Stimulated activated CD4-positive, alpha-beta T cell treated with anti-CD3 and anti-CD28 coated beads, TNF-alpha, amount 100 ng/mL, for 4 hours (primary cell): Measurements from ENCODE around the gene PATL2.
"Not testable (repeated sequence)": the region's sequence is repeated elsewhere in the genome, so short reads cannot be mapped to it uniquely, and the experiment has no call there.

ENCODE experiments used
- DNase-seq, 3 experiments: peaks; one replicate each; pipeline ENCODE4 v3.0.0-alpha.2; 2020; ENCODE audit warnings: low read depth in 3 of 3

Gene PATL2

GRCh38 chr15:44711096-44711742, at the start of gene PATL2, which contains the start of gene B2M:
TSS of gene PATL2 (minus strand) at chr15:44711323. CDS start at chr15:44676490, 34,833 bp downstream.
TSS of gene B2M (plus strand) at chr15:44711517. CDS start at chr15:44711547, 30 bp downstream.
- peak; percentile 92 to 95 (median 94) for DNase-seq

- no peak for DNase-seq
Observed at GRCh38 chr15:44753345-44753744, 42.2 kb upstream of the PATL2 start.

- DNase-seq = not testable (repeated sequence)
Observed at GRCh38 chr15:44743454-44743853, 32.3 kb upstream of the PATL2 start.

GRCh38 chr15:44739222-44739847, 28.2 kb upstream of the PATL2 start:
- not testable (repeated sequence) for DNase-seq

GRCh38 chr15:44738340-44738984, 27.3 kb upstream of the PATL2 start:
- no peak for DNase-seq

- no peak for DNase-seq
Observed at GRCh38 chr15:44736181-44736765, 25.1 kb upstream of the PATL2 start, which contains the start of gene TRIM69. TSS of gene TRIM69 (plus strand) at chr15:44736528. CDS start at chr15:44736705, 177 bp downstream.

GRCh38 chr15:44735482-44736180, 24.5 kb upstream of the PATL2 start:
- DNase-seq = peak in 1 of 3 experiments; percentile 15

- DNase-seq = no peak
Observed at GRCh38 chr15:44734839-44735481, 23.8 kb upstream of the PATL2 start.

GRCh38 chr15:44729408-44730127, 18.4 kb upstream of the PATL2 start:
- peak in 2 of 3 experiments; percentile 22 to 34 for DNase-seq

GRCh38 chr15:44728576-44729407, 17.7 kb upstream of the PATL2 start:
- peak; percentile 70 to 97 (median 95) for DNase-seq

GRCh38 chr15:44728232-44728575, 17.1 kb upstream of the PATL2 start:
- not testable (repeated sequence) for DNase-seq

- no peak for DNase-seq
Observed at GRCh38 chr15:44727485-44728231, 16.5 kb upstream of the PATL2 start.

GRCh38 chr15:44726568-44727484, 15.7 kb upstream of the PATL2 start:
- peak in 2 of 3 experiments; percentile 46 to 68 for DNase-seq

- DNase-seq = no peak
Observed at GRCh38 chr15:44726136-44726535, 15.0 kb upstream of the PATL2 start.

- no peak for DNase-seq
Observed at GRCh38 chr15:44722011-44722410, 10.9 kb upstream of the PATL2 start.

GRCh38 chr15:44720460-44721176, 9.5 kb upstream of the PATL2 start:
- no peak for DNase-seq

- peak in 1 of 3 experiments; percentile 14 for DNase-seq
Observed at GRCh38 chr15:44720000-44720435, 8.9 kb upstream of the PATL2 start.
